ENCODE measurements around the gene CYCS.
"Not testable (repeated sequence)": the region's sequence is repeated elsewhere in the genome, so short reads cannot be mapped to it uniquely, and the experiment has no call there.

The CYCS gene

GRCh38 chr7:25118048-25118753, 6.9 kb downstream of the CYCS start:
- DNase-seq (ENCODE audit: low read depth in 3 of 3) = no peak

GRCh38 chr7:25117226-25118047, 7.6 kb downstream of the CYCS start:
- DNase-seq (ENCODE audit: low read depth in 3 of 3) = no peak

GRCh38 chr7:25116621-25117020, 8.4 kb downstream of the CYCS start:
- no peak for DNase-seq (ENCODE audit: low read depth in 3 of 3)

DNA sequence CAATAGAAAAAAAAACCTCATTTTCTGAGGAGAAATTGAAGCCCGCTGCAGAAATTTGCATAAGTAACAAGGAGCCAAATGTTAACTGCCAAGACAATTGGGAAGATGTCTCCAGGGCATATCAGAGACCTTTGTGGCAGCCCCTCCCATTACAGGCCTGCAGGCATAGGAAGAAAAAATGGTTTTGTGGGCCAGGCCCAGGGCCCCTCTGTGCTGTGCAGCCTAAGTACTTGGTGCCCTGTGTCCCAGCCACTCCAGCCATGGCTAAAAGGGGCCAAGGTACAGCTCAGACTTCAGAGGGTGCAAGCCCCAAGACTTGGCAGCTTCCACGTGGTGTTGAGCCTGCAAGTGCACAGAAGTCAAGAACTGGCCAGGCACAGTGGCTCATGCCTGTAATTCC, 14.5 kb downstream of the CYCS start:
- DNase-seq (ENCODE audit: low read depth in 3 of 3) = not testable (repeated sequence)

GRCh38 chr7:25109276-25109675, 15.8 kb downstream of the CYCS start:
- no peak for DNase-seq (ENCODE audit: low read depth in 3 of 3)

DNA sequence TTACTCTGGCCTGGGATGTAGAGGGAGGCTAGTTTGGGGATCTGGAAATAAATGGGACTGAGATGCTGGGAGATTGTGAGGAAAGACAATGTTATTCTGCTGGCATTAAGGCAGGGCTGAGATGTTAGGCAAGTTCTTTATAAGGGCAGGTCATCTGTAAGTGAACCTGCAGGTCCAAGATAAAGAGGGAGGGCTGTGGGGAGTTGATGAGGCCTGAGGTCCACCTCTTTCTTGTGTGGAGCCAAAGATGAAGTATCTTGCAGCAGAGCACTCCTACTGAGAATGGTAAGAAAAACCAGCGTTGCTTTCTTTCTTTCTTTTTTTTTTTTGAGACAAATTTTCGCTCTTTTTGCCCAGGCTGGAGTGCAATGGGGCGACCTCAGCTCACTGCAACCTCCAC, 19.1 kb downstream of the CYCS start:
- DNase-seq (ENCODE audit: low read depth in 3 of 3) = no peak

DNA sequence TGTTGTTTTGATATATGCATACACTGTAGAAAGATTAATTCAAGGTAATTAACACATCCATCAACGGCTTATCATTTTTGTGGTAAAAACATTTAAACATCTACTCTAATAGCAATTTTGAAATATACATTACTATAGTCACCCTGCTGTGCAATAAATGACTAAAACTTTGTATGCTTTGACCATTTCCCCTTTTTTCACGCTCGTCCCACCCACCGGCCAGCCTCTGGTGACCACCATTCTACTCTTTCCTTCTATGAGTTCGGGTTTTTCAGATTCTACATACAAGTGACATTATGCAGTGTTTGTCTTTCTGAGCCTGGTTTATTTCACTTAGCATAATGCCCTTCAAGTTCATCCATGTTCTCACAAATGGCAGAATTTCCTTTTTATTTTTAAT, 21.3 kb downstream of the CYCS start:
- DNase-seq (ENCODE audit: low read depth in 3 of 3) = no peak

GRCh38 chr7:25101817-25102216, 23.2 kb downstream of the CYCS start:
- no peak for DNase-seq (ENCODE audit: low read depth in 3 of 3)

GRCh38 chr7:25098096-25099046, 26.7 kb downstream of the CYCS start:
- DNase-seq (ENCODE audit: low read depth in 3 of 3) = peak in 2 of 3 experiments; percentile 22 to 46

DNA sequence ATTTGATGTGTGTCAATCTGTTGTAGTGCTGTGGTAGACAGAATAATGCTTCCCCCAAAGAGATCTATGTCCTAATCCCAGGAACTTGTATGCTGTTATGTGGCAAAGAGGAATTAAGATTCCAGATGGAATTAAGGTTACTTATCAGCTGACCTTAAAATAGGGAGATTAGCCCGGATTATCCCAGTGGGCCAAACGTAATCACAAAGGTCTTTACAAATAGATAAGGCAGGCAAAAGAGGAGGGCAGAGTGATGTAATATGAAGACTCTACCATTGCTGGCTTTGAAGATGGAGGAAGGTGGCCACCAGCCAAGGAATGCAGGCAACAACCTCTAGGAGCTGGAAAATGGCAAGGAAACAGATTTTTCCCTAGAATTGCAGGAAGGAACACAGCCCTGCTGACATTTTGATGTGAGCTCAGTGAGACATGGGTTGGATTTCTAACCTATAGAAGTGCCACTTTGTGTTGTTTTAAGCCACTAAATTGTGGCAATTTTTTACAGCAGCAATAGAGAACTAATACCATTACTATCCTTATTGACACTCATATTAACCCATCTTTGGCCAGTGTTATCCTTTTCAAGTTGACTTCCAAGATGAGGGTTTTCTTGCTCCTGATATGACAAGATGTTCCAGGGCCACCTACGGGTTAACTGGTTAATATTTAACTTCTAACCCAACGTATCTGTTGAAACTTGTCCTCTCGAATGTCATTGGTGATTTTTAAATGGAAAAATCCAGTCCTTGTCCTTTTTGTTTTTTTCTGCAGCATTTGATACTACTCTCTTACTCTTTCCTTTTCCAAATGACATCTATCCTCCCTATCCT, 29.3 kb downstream of the CYCS start:
- DNase-seq (ENCODE audit: low read depth in 3 of 3) = no peak

DNA sequence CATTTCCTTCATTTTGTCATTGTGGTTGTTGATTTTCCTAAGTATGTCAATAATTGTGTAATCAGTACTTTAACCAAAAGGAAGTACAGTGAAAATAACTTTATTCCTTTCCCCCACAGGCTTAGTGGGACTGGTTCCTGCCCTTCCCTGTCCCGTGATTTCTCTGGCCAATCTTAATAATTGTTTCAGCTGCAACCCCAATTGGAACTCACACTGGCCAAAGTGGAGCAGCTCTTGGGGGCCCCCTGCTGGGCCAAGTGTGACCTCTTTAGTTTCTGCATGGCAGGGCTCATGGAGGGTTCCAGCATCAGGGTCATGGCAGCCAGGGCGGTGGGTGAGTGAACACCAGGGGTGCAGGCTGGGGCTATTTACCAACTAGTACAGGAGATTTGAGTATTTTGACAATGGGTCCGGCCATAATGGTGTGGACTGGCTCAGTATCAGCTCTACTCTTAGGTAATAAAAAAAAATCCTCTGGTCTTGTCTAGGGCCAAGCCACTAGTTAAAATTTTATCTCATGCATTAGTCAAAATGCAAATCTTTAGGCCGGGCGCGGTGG, 31.7 kb downstream of the CYCS start:
- DNase-seq (ENCODE audit: low read depth in 3 of 3) = peak; percentile 54 to 78 (median 63)

DNA sequence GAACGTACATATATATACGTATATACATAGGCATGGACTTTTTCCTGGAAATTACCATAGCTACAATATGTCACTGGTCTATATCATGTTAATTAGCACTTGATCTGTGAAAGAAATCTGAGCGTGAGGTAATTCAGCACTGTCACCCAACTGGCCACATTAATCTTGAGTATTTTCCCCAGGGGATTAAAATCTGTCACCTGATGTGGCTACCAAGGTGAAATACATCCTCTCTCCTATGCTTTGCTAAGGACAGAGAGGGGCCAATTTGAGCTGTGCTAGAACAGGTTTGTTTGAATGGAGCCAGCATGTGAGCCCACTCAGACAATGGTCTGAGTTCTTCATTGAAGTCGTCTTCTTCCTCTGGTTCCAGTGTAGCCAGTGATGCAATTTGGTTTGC, 33.3 kb downstream of the CYCS start:
- no peak for DNase-seq (ENCODE audit: low read depth in 3 of 3)

- DNase-seq (ENCODE audit: low read depth in 3 of 3) = no peak
Observed at GRCh38 chr7:25091176-25091575, 33.9 kb downstream of the CYCS start.

DNA sequence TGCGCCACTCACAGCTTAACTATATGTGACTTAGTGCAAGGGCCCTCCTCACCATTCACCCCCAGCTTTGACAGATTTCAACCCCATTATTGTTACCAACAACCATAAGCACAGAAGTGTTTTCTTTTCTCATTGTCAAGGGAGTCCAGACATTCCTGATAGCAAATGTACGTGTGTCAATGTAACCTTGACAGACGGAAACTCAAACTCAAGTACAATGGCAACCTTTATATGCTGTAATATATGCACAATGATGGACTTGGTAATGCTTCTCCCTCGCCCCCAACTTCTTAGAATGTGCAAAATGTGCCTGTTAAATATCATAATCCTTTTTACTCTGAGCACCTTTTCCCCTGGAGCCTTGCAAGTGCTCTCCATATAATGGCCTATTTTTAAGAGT, 34.7 kb downstream of the CYCS start:
- DNase-seq (ENCODE audit: low read depth in 3 of 3) = no peak

GRCh38 chr7:25087855-25088254, 37.2 kb downstream of the CYCS start:
- DNase-seq (ENCODE audit: low read depth in 3 of 3) = no peak

DNA sequence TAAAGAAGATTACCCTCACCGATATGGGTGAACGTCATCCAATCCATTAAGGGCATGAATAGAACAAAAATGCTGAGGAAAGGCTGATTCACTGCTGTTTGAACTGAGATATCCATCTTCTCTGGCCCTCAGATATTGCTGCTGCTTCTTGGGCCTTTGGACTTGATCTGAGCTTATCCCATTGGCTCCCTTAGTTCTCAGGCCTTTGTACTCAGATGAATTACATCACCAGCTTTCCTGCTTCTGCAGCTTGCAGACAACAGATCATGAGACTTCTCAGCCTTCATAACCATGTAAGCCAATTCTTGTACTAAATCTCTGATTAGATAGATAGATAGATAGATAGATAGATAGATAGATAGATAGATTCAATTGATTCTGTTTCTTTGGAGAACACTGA, 40.2 kb downstream of the CYCS start:
- no peak for DNase-seq (ENCODE audit: low read depth in 3 of 3)

GRCh38 chr7:25083201-25083600, 41.9 kb downstream of the CYCS start:
- no peak for DNase-seq (ENCODE audit: low read depth in 3 of 3)

- DNase-seq (ENCODE audit: low read depth in 3 of 3) = not testable (repeated sequence)
Observed at GRCh38 chr7:25082041-25082440, 43.0 kb downstream of the CYCS start.

GRCh38 chr7:25077096-25077495, 48.0 kb downstream of the CYCS start:
- DNase-seq (ENCODE audit: low read depth in 3 of 3) = no peak

GRCh38 chr7:25075459-25075858, 49.6 kb downstream of the CYCS start:
- peak in 1 of 3 experiments; percentile 15 for DNase-seq (ENCODE audit: low read depth in 3 of 3)

GRCh38 chr7:25073451-25073850, 51.6 kb downstream of the CYCS start:
- no peak for DNase-seq (ENCODE audit: low read depth in 3 of 3)
